HEK293 (cell line): ENCODE data around the gene WDR12.
"Not testable (repeated sequence)": the region's sequence is repeated elsewhere in the genome, so short reads cannot be mapped to it uniquely, and the experiment has no call there.

Experiments used
- CTCF ChIA-PET: fragments of 350-600 bp; formaldehyde crosslinking; extraction: SDS; loops from one replicate; lab custom pipeline; 2021; ENCODE audit warnings: antibody characterized with exemption; lab: Yijun Ruan, JAX
- POLR2A ChIA-PET: fragments of 300-600 bp; formaldehyde crosslinking; extraction: SDS; loops from one replicate; lab custom pipeline; 2020; ENCODE audit warnings: antibody characterized with exemption, inconsistent platforms; lab: Yijun Ruan, JAX
- H3K27ac ChIP-seq: fragments of 200-500 bp; sonication (Bioruptor generic); 2 replicates; pipeline ENCODE4 v1.5.1; 2014; ENCODE audit warnings: low read depth, low read length, control low read depth, inconsistent platforms; ENCODE audit errors: extremely low read depth
- H3K36me3 ChIP-seq, 2 experiments: fragments of 200-500 bp in 1 of 2; sonication (Bioruptor generic) in 1 of 2; 1 replicate in 1 of 2; 2 replicates in 1 of 2; pipeline ENCODE4 v1.5.1; 2014 to 2017; ENCODE audit warnings: inconsistent platforms in 2 of 2, low read length in 2 of 2; ENCODE audit not compliant: control insufficient read depth in 2 of 2, insufficient read depth in 1 of 2
- H3K4me1 ChIP-seq: fragments of 200-500 bp; sonication (Bioruptor generic); 2 replicates; pipeline ENCODE4 v1.5.1; 2014; ENCODE audit warnings: mild to moderate bottlenecking, low read length, inconsistent platforms; ENCODE audit not compliant: control insufficient read depth, insufficient read depth
- H3K4me3 ChIP-seq: 2 replicates; pipeline ENCODE4 v1.5.1; 2011; ENCODE audit warnings: low read depth, mild to moderate bottlenecking, control low read depth, low read length, moderate library complexity
- H3K9me3 ChIP-seq: fragments of 200-500 bp; sonication (Bioruptor generic); 2 replicates; pipeline ENCODE4 v1.5.1; 2014; ENCODE audit warnings: low read depth, low read length, inconsistent platforms; ENCODE audit not compliant: control insufficient read depth, insufficient read depth
- EGR2 ChIP-seq: fragments of 450-650 bp; formaldehyde crosslinking; IDR thresholded peaks from 2 replicates; pipeline ENCODE4 v1.5.1; 2016; ENCODE audit warnings: low read depth, missing biosample characterization, missing genetic modification characterization
- KLF8 ChIP-seq: fragments of 450-650 bp; formaldehyde crosslinking; IDR thresholded peaks from 2 replicates; pipeline ENCODE4 v1.5.1; 2016; ENCODE audit warnings: missing biosample characterization, missing genetic modification characterization
- OVOL3 ChIP-seq: fragments of 450-650 bp; formaldehyde crosslinking; IDR thresholded peaks from 2 replicates; pipeline ENCODE4 v1.5.1; 2016; ENCODE audit warnings: missing biosample characterization, missing genetic modification characterization
- SCRT2 ChIP-seq: fragments of 450-650 bp; formaldehyde crosslinking; IDR thresholded peaks from 2 replicates; pipeline ENCODE4 v1.5.1; 2016; ENCODE audit warnings: missing biosample characterization, missing genetic modification characterization
- ZBTB48 ChIP-seq: fragments of 450-650 bp; formaldehyde crosslinking; IDR thresholded peaks from 2 replicates; pipeline ENCODE4 v1.5.1; 2016; ENCODE audit warnings: missing biosample characterization, missing genetic modification characterization
- ZIC2 ChIP-seq: fragments of 450-650 bp; formaldehyde crosslinking; IDR thresholded peaks from 2 replicates; pipeline ENCODE4 v1.5.1; 2016; ENCODE audit warnings: missing biosample characterization, missing genetic modification characterization
- ZNF157 ChIP-seq: fragments of 450-650 bp; formaldehyde crosslinking; IDR thresholded peaks from 2 replicates; pipeline ENCODE4 v1.5.1; 2016; ENCODE audit warnings: missing biosample characterization, missing genetic modification characterization
- ZNF223 ChIP-seq: fragments of 450-650 bp; formaldehyde crosslinking; IDR thresholded peaks from 2 replicates; pipeline ENCODE4 v1.5.1; 2016; ENCODE audit warnings: missing biosample characterization, missing genetic modification characterization
- ZNF366 ChIP-seq: fragments of 450-650 bp; formaldehyde crosslinking; conservative IDR thresholded peaks from 2 replicates; pipeline ENCODE4 v1.5.1; 2016; ENCODE audit warnings: missing biosample characterization, missing genetic modification characterization
- ZNF404 ChIP-seq: fragments of 450-650 bp; formaldehyde crosslinking; IDR thresholded peaks from 2 replicates; pipeline ENCODE4 v1.5.1; 2017; ENCODE audit warnings: missing biosample characterization, missing genetic modification characterization
- ZNF664 ChIP-seq: fragments of 450-650 bp; formaldehyde crosslinking; IDR thresholded peaks from 2 replicates; pipeline ENCODE4 v1.5.1; 2016; ENCODE audit warnings: missing biosample characterization, missing genetic modification characterization
- ZNF76 ChIP-seq: fragments of 450-650 bp; formaldehyde crosslinking; IDR thresholded peaks from 2 replicates; pipeline ENCODE4; 2016; ENCODE audit warnings: low read depth, missing biosample characterization, missing genetic modification characterization, borderline replicate concordance
- ZNF777 ChIP-seq: fragments of 450-650 bp; formaldehyde crosslinking; IDR thresholded peaks from 2 replicates; pipeline ENCODE4 v1.5.1; 2017; ENCODE audit warnings: missing biosample characterization, missing genetic modification characterization, borderline replicate concordance
- ZNF843 ChIP-seq: fragments of 450-650 bp; formaldehyde crosslinking; IDR thresholded peaks from 2 replicates; pipeline ENCODE4 v1.5.1; 2016; ENCODE audit warnings: missing biosample characterization, missing genetic modification characterization
- TF ChIP-seq, protein P1 (sequence below): fragments of 450-650 bp; formaldehyde crosslinking; IDR thresholded peaks from 2 replicates; pipeline ENCODE4 v1.5.1; 2016; ENCODE audit warnings: missing biosample characterization, missing genetic modification characterization
- TF ChIP-seq, protein P2 (sequence below): fragments of 450-650 bp; formaldehyde crosslinking; IDR thresholded peaks from 2 replicates; pipeline ENCODE4 v1.5.1; 2016; ENCODE audit warnings: missing biosample characterization, missing genetic modification characterization, low read depth

Gene WDR12

DNA sequence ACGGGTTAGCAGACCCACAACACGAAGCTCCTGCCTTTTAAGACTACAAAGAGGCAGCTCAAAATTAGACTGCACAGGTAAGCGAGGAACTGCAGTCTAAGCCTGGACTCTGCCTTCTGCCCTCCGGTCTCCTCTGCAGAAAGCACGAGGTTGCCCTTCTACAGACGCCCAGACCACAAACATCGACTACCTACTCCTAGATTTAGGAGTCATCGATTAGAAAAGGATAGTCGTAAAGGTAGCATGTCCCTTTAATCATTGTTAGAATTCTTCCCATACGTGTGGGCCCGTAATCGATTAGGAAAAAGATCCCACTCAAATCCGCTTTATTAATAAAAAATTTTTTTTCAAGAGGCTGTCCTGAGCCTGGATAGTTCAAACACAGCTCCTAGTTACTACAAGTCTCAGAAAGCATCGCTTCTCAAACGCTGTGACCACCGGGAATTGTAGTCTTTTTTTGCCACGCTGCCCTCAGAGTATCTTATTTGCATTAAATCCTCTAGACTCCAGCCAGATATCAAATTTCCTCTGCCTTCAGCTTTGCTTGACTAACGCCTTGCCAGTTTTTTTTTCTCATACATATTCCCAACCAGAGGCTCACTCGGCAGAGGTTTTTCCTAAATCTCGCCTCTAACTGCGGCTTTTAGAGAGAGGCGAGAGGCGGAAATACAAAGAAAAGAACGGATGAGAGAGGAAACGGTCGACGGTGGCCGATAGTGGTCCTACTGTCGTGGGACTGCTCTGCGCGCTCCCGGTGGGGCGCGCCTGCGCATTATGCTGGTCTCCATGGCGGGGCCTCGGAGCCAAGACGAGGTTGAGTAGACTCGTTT, at the start of gene WDR12, which contains the start of gene CARF (continued):
- TF ChIP-seq, protein P1, sequence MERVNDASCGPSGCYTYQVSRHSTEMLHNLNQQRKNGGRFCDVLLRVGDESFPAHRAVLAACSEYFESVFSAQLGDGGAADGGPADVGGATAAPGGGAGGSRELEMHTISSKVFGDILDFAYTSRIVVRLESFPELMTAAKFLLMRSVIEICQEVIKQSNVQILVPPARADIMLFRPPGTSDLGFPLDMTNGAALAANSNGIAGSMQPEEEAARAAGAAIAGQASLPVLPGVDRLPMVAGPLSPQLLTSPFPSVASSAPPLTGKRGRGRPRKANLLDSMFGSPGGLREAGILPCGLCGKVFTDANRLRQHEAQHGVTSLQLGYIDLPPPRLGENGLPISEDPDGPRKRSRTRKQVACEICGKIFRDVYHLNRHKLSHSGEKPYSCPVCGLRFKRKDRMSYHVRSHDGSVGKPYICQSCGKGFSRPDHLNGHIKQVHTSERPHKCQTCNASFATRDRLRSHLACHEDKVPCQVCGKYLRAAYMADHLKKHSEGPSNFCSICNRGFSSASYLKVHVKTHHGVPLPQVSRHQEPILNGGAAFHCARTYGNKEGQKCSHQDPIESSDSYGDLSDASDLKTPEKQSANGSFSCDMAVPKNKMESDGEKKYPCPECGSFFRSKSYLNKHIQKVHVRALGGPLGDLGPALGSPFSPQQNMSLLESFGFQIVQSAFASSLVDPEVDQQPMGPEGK (tag by site-specific recombination), result no peak
- no peak for TF ChIP-seq ZNF157 (tag by site-specific recombination)
- no peak; the same call in 1 of the 2 replicates for TF ChIP-seq OVOL3 (tag by site-specific recombination)

DNA sequence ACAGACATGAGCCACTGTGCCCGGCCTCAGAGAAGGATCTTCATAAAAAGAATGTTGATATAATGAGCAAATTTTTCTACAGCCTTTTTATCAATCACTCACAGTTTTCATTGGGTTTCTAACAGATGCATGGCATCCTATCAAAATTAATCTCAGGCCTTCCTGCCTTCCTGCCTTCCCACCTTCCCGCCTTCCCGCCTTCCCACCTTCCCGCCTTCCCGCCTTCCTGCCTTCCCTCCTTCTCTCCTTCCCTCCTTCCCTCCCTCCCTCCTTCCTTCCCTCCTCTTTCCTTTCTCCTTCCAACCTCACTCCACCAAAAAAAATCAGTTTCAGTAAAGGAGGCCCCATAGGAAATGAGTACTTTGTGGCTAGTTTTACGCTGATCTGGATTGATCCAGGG, 49.1 kb upstream of the WDR12 start:
- Histone ChIP-seq H3K9me3 (no peaks in the 10 kb centered on the region), H3K27ac (no peak overlapping the region), H3K4me1 (no peaks in the 10 kb centered on the region), H3K36me3 (no peaks in the 10 kb centered on the region; a peak in 1 of 3 replicates), H3K4me3 (no peak overlapping the region)
- ChIA-PET CTCF (no interaction called here), POLR2A (no interaction called here)
- TF ChIP-seq ZNF366 (tag by site-specific recombination) (peak; percentile 43; the same call in 1 of the 2 replicates), ZBTB48 (tag by site-specific recombination) (no peak), EGR2 (peak; percentile 21; the same call in 1 of the 2 replicates), ZNF843 (no peak), ZNF223 (tag by site-specific recombination) (no peak), ZIC2 (no peak), ZNF76 (tag by site-specific recombination) (no peak), ZNF777 (tag by site-specific recombination) (no peak), ZNF404 (tag by site-specific recombination) (no peak)

- ChIA-PET CTCF (no interaction called here), POLR2A (no interaction called here)
- TF ChIP-seq, protein P2, sequence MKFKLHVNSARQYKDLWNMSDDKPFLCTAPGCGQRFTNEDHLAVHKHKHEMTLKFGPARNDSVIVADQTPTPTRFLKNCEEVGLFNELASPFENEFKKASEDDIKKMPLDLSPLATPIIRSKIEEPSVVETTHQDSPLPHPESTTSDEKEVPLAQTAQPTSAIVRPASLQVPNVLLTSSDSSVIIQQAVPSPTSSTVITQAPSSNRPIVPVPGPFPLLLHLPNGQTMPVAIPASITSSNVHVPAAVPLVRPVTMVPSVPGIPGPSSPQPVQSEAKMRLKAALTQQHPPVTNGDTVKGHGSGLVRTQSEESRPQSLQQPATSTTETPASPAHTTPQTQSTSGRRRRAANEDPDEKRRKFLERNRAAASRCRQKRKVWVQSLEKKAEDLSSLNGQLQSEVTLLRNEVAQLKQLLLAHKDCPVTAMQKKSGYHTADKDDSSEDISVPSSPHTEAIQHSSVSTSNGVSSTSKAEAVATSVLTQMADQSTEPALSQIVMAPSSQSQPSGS (tag by site-specific recombination), result 0 out of 2 replicates have a peak, but pooled peaks have one; percentile 17
- TF ChIP-seq KLF8 (tag by site-specific recombination) (no peak), SCRT2 (tag by site-specific recombination) (peak; percentile 45; the same call in 1 of the 2 replicates), ZNF664 (tag by site-specific recombination) (peak; percentile 92)
- Histone ChIP-seq H3K4me1 (no peaks in the 10 kb centered on the region), H3K4me3 (no peak overlapping the region), H3K27ac (no peak overlapping the region), H3K9me3 (no peaks in the 10 kb centered on the region), H3K36me3 (no peaks in the 10 kb centered on the region; a peak in 1 of 3 replicates)
Measured at GRCh38 chr2:202950592-202950991, 39.1 kb upstream of the WDR12 start.

GRCh38 chr2:202949333-202949732, 37.9 kb upstream of the WDR12 start:
- POLR2A ChIA-PET, result not testable (repeated sequence)

More at GRCh38 chr2:202949333-202949732, 37.9 kb upstream of the WDR12 start:
- H3K36me3 ChIP-seq, H3K27ac ChIP-seq, H3K4me1 ChIP-seq, H3K9me3 ChIP-seq, H3K4me3 ChIP-seq, CTCF ChIA-PET: not testable (repeated sequence)
